Activated CD4-positive, CD25-positive, alpha-beta regulatory T cell treated with anti-CD3 and anti-CD28 coated beads, Interleukin-2, amount 50 U/mL, for 16 hours (primary cell): Measurements from ENCODE around the gene SPRY4.
"Not testable (repeated sequence)": the region's sequence is repeated elsewhere in the genome, so short reads cannot be mapped to it uniquely, and the experiment has no call there.

ENCODE experiments used
- DNase-seq: peaks from one replicate; pipeline ENCODE4 v3.0.0-alpha.2; 2020; ENCODE audit warnings: low read depth, low spot score

The SPRY4 gene

DNA sequence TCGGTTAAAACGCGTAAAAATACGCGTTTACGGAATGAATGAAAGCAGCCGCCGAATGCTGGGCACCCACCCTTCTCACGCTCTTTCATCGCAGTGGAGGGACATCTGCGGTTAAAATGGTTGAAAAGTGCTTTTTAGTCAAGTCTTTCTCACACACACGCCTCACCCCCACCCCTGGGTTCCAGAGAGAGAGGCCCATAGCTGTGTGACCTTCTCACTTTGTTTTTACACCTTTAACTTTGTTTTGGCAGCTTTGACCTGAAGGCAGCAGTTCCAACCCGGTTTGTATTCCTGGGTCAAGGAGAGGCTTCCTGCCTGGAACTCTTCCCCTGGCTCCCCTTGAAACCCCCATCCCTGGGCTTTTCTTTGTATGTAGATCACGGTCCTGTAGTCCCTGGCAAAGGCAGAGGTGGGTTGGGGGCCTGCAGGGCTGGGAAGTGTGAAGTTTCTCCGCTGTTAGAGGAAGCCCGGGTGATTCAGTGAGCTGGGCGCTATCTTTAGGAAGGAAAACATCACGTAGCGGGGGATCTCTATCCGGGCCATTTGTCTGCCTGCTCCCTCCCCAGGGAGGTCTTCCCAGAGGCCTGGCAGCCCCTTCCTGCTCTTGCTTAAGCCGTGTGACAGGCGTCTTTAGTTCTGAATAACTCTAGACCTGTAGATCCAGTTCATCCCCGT lies 29.6 kb downstream of the SPRY4 start:
- no peak for DNase-seq

DNA sequence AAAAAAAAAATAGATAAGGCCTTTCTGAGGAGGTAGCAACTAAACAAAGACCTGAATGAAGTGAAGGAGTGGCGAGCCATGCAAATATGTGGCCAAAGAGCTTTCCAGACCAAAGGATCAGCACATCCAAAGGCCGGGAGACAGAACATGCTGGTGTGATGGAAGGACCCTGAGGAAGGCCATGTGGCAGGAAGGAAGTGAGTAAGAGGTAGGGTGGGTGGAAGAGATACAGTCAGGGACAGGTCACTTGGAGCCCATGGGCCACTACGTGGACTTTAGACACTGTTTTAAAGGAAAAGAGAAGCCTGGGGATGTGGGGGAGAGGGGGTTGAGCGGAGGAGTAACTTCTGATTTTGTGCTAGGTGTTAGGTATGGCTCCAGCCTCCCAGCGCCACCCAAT lies 31.3 kb downstream of the SPRY4 start:
- DNase-seq: no peak

GRCh38 chr5:142292808-142293207 lies 32.0 kb downstream of the SPRY4 start:
- DNase-seq: no peak

GRCh38 chr5:142292249-142292648 lies 32.6 kb downstream of the SPRY4 start:
- DNase-seq: no peak

DNA sequence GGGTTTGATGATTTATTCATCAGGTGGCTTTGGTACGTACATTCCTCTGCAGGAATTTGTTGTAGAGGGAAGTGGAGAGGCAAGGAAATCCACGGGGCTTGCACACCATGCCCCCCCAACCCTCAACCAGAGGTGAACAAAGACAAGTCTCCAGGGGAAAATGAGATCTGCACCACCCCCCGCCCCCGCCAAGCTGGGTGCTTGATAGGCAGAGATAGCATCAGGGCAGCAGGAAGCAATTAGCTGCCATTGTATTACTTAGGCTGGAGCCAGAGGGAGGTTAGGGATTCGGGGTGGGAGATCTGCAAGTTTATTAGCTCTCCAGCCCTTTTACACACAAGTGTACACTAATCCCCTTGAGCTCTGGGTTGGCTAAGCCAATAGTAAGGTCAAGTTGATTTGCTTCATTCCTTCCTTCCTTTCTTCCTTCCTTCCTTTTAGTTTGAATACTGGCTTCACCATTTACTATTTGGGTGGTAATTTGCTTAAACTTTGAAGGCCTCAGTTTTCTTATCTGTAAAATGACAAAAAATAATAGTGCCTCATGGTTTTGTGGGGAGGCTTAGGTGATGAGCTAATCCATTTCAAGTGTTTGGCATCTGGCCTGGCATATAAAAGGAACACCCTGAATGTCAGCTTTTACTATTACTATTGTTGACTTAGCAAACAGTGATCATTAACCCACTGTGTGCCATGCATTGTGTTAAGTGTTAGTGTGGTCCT lies 34.1 kb downstream of the SPRY4 start:
- DNase-seq: no peak

DNA sequence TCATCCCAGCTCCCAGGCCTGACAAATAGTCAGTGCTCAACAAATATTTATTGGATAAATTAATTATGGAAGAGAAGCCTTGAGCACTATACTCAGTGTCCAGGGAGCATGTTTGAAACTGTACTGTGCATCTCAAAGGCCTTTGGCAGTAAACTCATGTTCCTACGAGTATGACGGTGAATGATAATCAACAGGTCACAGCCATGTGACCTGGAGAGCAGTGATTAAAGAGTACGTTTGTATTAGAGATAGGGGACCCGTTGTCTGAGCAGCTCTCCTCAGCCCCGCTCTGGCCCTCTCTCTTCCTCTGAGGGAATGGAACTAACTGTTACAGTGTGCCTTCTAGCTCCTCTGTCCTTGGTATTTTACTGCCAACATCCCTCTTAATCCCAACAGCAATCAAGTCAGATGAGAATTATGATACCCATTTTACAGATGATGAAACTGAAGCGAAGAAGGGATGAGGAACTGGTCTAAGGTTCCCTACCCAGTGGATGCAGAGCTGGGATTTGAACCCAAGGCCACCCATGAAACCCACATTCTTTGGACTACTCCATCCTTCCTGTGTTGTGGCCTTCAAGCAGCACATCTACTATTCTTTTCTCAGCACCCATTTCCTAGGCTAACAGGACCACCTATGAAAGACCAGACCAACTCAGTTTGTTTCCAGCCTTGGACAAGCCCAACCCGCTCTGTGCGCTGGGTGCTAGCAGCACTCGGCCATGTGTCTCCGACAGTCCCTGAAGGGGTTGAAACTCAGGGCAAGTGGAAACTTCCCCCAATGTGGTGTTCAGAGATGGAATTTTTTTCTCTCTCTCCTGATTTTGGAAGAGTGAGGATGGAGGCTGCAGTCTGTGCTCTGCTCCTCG lies 34.9 kb downstream of the SPRY4 start:
- DNase-seq: no peak

GRCh38 chr5:142287973-142288313 lies 36.9 kb downstream of the SPRY4 start:
- DNase-seq: no peak

DNA sequence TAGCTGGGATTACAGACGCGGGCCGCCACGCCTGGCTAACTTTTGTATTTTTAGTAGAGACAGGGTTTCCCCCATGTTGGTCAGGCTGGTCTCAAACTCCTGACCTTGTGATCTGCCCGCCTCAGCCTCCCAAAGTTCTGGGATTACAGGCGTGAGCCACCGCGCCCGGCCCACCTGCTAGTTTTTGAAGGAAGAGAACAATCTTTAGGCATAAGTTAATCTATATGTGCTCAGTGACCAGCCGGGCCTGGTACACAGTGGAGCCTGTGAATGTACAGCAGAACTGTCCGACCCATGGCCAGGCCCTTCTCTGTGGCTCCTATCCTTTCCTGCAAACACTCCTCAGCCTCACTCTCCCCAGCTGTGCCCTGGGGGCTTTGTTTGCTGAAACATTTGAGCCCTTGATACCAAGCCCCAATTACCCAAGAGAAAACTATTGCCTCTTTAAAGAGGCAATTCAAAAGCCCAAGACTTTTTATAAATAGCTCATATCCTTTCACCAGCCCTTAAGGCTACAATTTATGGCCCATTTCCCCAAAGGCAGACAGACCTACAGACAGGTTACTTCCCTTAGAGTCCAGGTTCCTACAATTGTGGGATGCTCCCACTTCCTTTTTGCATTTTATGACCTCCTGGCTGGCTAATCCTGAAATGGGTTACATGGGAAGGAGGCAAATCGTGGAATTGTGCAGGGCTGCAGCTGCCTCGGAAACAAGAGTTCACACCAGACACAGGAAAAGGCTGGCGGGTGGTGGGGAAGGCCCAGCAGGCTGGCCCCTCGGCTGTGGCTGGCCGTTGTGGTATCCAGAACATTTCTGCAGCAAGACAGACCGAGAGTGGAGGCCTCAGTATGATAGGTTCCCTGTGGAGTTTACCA lies 37.5 kb downstream of the SPRY4 start:
- DNase-seq: no peak

DNA sequence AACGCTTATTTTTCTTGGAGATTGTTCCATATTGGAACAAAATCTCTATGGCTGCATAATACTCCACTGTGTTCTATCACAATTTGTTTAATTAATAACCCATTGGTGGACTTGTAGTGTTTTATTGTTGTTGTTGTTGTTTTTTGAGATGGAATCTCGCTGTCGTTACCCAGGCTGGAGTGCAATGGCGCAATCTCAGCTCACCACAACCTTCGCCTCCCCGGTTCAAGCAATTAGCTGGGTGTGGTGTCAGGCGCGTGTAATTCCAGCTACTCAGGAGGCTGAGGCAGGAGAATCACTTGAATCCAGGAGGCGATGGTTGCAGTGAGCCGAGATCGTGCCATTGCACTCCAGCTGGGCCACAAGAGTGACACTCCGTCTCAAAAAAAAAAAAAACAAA lies 38.7 kb downstream of the SPRY4 start:
- DNase-seq: no peak

- DNase-seq: no peak
Measured at GRCh38 chr5:142283304-142283703, 41.5 kb downstream of the SPRY4 start.

DNA sequence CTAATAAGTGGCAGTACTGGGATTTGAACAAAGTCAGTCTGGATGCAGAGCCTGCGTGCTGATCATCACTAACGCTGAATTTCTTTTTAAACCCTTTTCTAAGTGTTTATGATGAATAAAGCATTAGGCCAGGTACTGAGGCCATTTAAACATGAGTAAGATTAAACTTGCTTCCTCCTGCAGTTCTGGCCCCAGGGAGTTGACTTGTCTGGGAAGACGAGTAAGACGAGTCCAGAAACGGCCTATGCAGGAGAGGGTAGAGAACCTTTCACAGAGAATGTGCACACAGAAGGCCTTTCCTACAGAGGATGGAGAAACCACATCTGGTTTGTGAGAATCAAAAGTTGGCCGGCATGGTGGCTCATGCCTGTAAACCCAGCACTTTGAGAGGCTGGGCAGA lies 42.9 kb downstream of the SPRY4 start:
- no peak for DNase-seq

GRCh38 chr5:142281008-142281367 lies 43.8 kb downstream of the SPRY4 start:
- DNase-seq: no peak

DNA sequence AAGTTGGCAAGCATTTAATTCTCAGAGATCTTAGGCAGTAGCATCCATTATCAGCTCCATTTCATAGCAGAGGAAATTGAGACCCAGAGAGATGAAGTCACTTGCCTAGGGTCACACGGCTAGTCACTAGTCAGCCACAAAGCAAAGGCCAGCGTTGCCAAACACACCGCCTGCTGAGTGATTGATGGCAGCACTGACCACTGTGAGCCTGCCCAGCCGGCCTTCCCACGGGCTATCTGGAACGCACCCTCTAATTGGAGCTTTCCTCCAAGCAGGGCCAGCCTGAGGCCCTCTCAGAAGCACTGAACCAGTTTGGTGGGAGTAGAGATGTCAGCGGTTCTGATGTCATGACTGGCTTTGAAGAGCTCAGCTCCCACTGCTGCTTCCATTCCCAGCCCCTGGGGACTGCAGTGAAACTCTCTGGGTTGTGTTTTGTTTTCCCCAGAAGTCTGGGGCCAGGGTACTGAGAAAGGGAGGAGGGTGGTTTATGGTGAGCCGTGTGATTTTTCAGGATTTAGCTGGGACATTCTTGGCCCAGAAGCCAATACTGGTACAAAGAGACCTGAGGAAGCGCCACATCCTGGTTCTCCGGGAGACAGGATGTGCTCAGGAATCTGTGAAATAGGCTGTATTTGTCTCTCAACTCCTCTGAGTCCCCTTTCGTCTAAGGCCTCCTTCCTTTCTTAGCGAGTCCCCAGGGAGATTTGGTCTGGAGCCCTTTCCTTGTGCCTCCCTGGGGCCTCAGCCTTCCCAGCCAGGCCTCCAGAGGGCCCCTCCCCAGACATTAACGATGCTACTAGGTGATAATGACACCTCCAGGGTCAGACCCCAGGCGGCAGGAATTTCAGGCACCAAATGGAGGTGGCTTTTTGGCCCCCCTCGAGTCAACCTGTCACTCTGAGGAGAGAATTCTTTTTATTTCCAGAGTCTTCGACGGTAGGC lies 44.5 kb downstream of the SPRY4 start:
- no peak for DNase-seq

DNA sequence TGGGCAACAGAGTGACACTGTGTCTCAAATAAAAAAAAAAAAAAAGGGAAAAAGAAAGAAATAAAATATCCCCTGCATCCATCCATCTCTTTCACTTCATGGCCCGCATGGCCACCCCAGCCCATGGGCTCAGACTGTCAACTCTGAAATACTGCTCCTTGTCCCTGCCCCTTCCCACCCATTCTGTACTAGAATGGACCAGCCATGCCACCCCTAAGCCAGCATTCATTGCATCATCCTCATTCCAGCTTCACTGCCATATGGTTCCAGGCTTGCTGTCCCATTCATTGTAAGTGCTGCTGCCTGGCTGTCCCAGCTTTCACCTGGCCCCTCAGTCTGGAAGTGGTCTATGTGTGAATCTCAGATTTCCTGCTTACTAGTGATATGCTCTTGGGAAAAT lies 46.2 kb downstream of the SPRY4 start:
- no peak for DNase-seq

DNA sequence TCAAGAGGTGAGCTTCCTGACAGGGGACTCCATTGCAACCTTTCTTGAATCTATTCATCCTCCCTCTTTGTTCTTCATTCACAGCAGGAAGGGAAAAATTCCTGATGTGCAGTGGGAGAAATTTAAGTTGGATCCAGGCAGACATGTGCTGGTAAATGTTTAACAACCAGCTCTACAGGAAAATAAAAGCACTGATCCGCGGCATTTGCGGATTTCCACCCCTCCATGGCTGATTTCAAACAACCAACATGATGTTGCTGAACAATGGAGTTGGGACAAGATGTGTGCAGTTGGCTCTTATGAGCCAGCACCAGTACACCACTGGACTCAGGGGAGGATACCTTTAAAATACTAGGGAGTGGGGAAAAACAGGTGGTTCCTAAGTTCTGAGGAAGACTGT lies 47.0 kb downstream of the SPRY4 start:
- no peak for DNase-seq

- DNase-seq: no peak
Measured at GRCh38 chr5:142276517-142276916, 48.3 kb downstream of the SPRY4 start.

GRCh38 chr5:142275496-142275895 lies 49.3 kb downstream of the SPRY4 start:
- DNase-seq: no peak

GRCh38 chr5:142272596-142272995 lies 52.2 kb downstream of the SPRY4 start:
- not testable (repeated sequence) for DNase-seq

DNA sequence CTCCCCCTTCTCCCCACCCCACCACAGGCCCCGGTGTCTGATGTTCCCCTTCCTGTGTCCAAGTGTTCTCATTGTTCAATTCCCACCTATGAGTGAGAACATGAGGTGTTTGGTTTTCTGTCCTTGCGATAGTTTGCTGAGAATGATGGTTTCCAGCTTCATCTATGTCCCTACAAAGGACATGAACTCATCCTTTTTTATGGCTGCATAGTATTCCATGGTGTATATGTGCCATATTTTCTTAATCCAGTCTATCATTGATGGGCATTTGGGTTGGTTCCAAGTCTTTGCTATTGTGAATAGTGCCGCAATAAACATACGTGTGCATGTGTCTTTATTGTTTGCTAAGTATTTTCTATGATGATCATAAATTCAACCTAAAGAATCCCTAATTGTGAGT lies 60.7 kb downstream of the SPRY4 start:
- not testable (repeated sequence) for DNase-seq

DNA sequence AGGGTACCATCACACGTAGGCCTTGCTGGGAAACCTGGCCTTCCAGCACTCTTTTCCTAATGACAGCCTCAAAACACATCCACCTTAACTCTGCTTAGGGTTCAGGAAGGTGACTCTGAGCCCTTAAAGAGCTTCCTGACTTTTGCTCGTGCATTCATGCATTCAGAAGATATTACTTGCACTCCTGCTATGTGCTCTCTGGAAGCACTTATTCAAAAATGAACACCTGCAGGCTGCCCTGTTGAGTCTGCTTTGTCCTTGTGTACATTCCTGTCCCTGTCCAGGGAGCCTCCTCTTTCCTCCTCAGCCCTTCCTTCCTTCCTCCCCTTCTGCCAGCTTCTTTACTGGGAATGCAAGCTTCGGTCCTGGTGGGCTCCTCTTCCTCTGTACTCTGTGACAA lies 61.5 kb downstream of the SPRY4 start:
- no peak for DNase-seq

DNA sequence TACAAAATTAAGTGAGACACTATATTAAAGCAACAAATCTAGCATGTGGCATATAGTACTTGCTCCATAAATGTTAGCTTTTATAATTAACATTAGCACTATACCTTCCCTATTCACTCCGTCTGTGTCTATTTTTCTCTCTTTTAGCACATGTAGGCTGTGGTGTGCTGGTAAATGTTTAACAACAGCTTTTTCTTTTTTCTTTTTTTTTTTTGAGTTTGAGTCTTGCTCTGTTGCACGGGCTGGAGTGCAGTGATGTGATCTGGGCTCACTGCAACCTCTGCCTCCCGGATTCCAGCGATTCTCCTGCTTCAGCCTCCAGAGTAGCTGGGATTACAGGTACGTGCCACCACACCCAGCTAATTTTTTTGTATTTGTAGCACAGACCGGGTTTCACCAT lies 62.1 kb downstream of the SPRY4 start:
- DNase-seq: no peak
